HG02840 (cell line): ENCODE measurements around the gene CDCA5.
A peak's percentile ranks its signal among the peaks of the same experiment; 100 is the strongest.

Experiments used
- ATAC-seq: cut with Tn5 transposase; IDR thresholded peaks from one replicate; pipeline ENCODE4 v1.9.1; 2021; ENCODE audit warnings: mild to moderate bottlenecking, moderate library complexity, moderate number of reproducible peaks; ENCODE audit not compliant: unreplicated experiment, low FRiP score

CDCA5 gene

GRCh38 chr11:65053827-65054508 is 29.9 kb downstream of the CDCA5 start:
- no peak for ATAC-seq

- ATAC-seq, result no peak
Observed at GRCh38 chr11:65051398-65051858, 32.4 kb downstream of the CDCA5 start.

DNA sequence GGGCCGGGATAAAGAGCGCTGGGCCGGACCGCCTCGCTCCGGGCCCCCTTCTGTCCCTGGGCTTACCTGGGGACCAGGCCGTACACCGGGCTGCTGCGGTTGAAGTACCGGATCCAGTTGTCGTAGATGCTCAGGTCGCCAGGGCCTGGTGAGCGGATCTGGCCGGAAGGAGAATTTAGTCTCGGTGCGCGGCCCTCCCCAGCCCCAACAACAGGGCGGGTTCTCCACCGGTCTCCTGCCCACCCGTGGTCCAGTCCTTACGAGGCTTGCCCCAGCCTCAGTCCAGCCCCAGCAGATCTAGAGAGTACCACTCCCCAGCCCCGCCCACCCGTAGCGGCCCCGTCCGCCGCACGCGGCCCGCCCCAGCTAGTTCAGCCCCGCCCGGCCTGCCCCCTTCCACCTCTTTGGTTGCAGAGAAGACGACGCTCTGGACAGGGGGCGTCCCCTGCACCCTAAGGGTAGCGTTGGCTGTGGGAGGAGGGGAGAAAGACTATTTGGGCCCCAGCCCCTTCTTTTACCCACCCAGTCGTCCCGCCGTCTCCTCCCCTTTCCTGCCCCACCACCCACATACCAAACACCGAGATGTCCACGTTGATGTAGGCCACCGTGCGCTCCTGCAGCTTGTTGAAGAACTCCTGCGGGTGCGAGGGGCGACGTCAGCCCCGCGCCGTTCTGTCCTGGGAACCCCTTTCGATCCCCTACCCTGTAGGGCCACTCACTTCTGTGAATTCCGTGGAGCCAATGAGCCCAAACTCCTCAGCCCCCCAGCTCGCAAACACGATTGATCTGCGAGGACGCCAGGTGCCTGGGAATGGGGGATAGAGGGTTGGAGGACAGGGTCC is 36.0 kb downstream of the CDCA5 start:
- ATAC-seq, result no peak

GRCh38 chr11:65045728-65046127 is 38.1 kb downstream of the CDCA5 start:
- ATAC-seq, result no peak

GRCh38 chr11:65045061-65045460 is 38.8 kb downstream of the CDCA5 start:
- ATAC-seq, result no peak

GRCh38 chr11:65043881-65044501 is 39.8 kb downstream of the CDCA5 start:
- ATAC-seq, result no peak

DNA sequence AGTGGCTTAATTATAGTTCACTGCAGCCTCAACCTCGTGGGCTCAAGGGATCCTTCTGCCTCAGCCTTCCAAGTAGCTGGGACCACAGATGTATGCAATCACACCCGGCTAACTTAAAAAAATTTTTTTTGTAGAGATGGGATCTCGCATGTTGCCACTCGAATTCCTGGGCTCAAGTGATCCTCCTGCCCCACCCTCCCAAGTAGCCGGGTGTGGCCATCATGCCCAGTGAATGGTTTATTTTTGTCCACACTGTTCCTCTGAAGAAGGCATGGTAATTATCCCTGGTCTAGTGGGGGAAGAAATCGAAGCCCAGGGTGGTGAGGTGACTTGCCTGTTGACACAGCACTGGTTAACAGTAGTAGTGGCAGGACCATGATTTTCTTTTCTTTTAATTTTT is 40.9 kb downstream of the CDCA5 start:
- ATAC-seq, result no peak

DNA sequence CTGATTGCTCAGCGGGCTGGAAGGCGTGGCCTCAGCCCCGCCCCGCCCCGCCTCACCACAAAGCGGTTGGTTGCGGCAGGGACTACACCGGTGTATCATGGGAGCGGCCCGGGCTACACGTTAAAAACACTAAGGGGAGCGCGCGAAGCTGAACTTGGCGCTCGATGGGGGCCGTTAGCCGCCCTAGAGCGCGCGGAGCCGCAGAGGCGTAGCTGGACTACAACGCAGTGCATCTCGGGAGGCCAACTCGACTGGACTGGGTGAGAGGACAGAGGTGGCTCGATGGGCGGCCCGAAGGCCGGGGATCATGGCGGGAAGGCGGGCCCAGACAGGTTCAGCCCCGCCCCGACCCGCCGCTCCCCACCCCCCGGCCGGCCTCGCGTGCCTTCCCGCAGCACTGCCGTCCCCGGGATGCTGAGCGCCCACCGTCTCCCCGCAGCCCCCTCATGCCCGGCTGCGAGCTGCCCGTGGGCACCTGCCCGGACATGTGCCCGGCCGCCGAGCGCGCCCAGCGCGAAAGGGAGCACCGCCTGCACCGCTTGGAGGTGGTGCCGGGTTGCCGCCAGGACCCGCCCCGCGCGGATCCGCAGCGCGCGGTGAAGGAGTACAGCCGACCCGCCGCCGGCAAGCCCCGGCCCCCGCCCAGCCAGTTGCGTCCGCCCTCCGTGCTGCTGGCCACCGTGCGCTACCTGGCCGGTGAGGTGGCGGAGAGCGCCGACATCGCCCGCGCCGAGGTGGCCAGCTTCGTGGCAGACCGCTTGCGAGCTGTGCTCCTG is 42.8 kb downstream of the CDCA5 start, which contains the start of gene SAC3D1:
SAC3D1 (plus strand) TSS at position 364 of the 776 bp plus-strand sequence; CDS start at position 447, 83 bp downstream.
- peak; percentile 81 for ATAC-seq

DNA sequence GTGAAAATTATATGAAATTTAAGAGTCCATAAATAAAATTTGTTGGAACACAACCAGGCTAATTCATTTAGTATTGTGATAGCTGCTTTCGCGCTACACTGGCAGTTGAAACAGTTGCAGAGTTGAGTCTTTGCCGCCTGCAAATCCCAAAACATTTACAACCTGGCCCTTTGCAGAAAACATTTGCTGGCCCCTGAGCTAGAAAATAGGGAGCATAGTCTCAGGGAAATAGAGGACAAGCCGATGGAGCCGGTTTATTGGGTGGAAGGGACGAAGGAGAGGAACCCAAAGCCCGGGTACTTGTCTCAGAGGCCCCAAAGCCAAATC is 43.4 kb downstream of the CDCA5 start:
- no peak for ATAC-seq

- no peak for ATAC-seq
Observed at GRCh38 chr11:65036931-65037330, 46.9 kb downstream of the CDCA5 start.

- no peak for ATAC-seq
Observed at GRCh38 chr11:65035579-65035978, 48.3 kb downstream of the CDCA5 start.

DNA sequence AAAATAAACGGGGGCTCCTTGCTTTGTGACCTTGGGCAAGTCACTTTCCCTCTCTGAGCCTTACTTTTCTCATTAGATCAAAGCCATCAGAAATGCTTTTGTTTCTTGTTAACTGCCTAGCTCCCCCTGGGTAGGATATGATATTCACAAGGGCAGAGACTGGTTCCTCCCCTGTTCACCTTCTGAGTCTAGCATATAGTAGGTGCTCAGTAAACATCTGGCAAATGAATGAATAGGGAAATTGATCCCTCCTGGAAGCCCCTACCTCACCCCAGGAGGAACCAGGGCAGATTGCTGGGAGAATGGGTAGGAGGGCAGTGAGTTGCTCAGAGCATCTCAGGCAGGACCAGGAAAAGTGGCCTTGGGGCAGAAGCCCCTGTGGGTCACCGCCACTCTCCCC is 49.4 kb downstream of the CDCA5 start:
- no peak for ATAC-seq

DNA sequence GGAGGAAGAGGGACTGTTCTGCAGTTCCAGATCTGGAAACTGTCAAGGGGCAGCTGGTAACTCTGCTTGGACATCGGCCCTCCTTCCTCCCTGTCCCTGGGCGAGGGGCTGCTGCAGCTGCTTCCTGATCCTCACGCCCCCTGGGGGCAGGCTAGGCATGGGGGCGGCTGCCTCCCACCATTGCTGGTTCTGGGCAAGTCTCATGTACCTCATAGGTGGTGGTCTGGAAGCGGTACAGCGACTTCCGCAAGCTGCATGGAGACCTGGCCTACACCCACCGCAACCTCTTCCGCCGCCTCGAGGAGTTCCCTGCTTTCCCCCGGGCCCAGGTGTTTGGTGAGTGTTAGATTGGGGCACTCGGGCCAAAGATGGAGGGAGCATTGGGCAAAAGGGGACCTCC is 51.6 kb downstream of the CDCA5 start:
- ATAC-seq, result no peak
